Ammon's horn (tissue), 1 donor: ENCODE measurements around the gene QPCTL.
A peak's percentile ranks its signal among the peaks of the same experiment; 100 is the strongest.
"Not testable (repeated sequence)": the region's sequence is repeated elsewhere in the genome, so short reads cannot be mapped to it uniquely, and the experiment has no call there.

ENCODE experiments used
- DNase-seq: peaks from one replicate; pipeline ENCODE4 v3.0.0-alpha.2; 2016; ENCODE audit warnings: low spot score

The QPCTL gene

DNA sequence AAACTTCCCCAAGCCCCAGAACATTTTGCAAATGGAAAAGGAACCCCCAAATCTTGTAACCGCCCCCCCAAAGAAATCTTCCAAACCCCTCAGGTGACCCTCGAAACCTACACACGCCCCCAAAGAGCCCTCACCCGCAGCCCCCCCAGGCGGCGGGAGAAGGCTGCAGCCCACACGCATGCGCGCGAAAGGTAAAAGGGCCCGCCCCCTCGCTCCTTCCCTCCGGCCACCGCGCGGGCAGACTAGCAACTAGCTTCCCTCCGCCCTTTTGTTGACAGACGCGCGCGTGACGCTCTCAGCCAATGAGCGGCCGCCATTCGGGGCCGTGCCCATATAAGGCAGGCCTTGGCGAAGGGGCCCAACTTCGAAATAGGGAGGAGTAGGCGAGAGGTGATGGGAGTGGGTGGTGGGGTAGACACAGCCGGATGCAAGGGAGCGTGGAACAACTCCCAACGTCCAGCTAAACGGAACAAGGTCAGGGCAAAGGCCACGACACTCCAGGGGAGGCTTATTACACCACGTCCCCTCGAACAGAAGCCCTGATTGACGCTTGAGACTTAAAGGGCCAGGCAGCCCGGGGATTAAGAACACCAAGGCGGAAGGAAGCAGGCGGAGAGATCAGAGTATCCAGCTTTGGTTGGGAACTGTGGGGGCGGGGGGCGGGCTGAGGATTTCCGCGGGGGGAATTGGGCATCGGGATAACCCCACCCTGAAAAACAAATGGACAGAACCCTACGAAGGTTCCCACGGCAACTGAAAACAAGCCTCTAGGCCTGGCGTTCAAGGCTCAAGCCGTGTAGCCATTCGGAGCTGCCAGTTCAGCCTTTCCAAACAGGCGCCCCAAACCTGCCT, 24.9 kb downstream of the QPCTL start:
- DNase-seq, result peak; percentile 99

DNA sequence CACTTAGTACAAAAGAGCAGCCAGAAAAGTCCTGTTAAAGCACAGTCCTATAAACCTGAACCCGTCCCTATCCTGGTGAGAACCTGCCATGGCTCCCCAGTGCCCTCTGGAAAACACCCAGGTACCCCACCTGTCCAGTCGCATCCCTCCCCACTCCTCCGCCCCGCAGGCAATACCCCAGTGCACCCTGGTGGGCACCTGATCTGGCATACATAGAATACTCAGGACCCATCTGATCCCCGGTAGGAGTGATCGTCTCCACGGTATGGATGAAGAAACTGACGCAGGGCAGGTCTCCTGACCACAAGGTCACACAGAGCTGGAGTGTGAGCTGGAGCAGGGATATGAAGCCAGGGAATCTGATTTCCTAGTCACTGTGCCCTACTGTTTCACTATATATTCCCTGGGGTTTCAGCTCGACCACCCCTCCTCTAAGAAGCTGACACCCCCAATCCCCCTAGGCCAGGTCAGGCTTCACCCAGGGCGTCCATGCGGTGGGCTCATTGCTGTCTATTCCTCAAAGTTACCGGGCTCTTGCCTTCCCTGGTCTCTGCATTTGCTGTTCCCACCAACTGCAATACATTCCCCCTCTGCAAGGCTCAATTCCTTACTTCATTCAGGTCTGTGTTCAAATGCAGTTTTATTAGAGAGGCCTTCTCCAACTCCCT, 25.7 kb downstream of the QPCTL start:
- no peak for DNase-seq

DNA sequence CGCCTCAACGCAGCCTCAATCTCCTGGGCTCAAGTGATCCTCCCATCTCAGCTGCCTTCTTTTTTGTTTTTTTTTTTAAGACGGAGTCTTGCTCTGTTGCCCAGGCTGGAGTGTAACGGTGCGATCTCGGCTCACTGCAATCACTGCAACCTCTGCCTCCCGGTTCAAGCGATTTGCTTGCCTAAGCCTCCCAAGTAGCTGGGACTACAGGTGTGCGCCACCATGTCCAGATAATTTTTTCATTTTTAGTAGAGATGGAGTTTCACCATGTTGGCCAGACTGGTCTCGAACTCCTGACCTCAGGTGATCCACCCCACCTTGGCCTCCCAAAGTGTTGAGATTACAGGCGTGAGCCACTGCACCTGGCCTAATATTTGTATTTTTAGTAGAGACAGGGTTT, 27.6 kb downstream of the QPCTL start:
- DNase-seq, result not testable (repeated sequence)

DNA sequence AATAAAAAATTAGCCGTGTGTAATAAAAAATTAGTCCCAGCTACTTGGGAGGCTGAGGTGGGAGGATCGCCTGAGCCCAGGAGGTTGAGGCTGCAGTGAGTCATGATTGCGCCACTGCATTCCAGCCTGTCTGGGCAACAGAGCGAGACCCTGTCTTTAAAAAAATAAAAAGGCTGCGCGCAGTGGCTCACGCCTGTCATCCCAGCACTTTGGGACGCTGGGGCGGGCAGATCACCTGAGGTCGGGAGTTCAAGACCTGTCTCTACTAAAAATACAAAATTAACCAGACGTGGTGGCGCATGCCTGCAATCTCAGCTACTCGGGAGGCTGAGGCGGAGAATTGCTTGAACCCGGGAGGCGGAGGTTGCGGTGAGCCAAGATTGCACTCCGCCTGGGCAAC, 36.2 kb downstream of the QPCTL start:
- not testable (repeated sequence) for DNase-seq

DNA sequence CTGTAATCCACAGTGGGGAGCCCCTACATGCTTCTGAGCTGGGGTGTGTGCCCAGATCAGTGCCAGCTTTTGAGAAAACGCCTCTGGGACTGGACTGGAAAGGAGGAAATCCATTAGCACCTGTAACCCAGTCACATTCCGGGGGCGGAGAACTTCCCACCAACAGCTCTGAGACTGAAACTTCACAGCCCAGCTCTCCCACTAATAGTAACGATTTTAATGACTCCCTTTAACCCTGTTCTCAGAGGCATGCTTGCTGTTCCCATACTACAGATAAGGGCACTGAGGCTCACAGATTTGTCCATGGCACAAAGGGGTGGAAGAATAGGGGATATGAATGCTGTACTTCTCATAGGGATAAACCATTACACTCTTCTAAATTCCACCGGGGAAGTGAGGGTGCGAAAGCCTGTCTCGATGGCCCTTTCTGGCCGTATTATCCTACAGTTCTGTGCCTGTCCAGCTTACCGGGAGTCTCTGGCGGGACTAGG, 37.4 kb downstream of the QPCTL start:
- no peak for DNase-seq

DNA sequence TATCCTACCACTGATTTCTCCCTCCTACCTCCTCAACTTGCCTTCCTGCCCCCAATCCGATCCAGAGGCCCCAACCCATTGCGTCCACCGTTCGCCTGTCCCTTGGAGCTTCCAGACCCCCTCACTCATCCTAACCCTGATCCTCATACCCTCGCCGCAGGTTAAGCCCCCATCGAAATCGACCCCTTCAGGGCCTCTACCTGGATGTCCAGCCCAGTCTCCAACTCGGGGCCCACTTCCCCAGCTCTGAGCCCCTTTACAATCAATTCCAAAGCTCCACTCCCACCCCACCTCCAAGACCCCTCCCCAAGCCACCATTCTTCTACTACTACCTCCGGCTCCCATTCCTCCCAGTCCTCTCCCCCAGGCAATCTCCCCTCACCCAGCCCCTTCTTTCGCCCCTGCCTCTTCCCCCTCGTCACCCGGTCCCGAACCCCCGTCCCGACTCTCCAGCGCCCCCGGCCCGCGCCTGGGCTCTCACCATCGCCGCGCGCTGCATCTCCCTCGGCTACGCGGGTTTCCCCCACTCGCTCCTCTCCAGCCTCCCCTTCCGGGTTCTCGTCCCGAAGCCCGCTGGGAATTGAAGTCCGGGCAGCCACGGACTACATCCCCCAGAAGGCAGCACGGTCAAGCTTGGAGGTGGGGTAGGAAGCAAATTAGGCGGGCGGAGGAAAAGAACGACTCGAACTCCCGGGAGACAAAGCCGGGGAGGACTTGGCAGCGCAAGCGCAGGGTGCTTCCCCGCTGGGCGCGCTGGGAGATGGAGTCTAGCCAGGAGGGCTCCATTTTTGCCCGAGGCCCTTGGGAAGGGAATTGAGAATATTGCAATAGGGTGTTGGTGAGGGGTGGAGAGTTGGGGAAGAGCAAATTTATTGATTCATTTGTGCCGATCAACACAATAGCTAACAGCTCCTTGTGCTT, 38.2 kb downstream of the QPCTL start, which contains the start of gene FBXO46:
Gene FBXO46 (minus strand): TSS at position 529 of the 921 bp plus-strand sequence. CDS start 17,401 bp downstream, outside the sequence.
- peak; percentile 99 for DNase-seq

DNA sequence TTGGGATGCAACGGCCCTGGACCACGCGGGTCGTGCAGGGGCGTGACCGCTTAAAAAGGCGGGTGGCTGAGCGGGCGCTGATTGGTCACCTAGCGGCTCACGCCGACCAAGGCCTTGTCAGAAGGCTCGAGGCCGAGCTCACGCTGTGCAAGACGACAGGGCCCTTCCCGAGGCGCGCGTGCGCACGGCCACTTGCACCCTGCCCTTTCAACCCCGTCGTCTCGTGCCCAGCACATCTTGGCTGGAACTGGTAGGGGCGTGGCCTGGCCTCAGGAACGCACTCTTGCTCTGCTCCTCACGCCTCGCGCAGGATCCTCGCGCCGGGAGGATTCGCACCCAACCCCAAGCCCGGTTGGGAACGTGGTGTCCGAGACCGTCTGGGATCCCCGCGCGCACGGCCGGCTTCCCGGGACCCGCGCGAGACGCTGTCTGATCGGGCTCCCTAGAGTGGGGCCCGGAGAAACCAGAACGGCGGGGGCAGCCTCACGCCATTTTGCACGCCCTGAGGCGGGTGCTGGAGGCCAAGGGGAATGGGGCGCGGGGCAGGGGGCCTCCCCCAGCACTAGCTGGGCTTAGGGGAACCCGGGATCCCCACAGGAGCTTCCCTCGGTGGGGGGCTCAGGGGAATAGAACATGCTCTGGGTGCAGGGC, 40.8 kb downstream of the QPCTL start, which contains the start of gene MEIOSIN:
Gene MEIOSIN (plus strand): TSS at position 280 of the 651 bp plus-strand sequence. CDS start 1,938 bp downstream, outside the sequence.
- no peak for DNase-seq

DNA sequence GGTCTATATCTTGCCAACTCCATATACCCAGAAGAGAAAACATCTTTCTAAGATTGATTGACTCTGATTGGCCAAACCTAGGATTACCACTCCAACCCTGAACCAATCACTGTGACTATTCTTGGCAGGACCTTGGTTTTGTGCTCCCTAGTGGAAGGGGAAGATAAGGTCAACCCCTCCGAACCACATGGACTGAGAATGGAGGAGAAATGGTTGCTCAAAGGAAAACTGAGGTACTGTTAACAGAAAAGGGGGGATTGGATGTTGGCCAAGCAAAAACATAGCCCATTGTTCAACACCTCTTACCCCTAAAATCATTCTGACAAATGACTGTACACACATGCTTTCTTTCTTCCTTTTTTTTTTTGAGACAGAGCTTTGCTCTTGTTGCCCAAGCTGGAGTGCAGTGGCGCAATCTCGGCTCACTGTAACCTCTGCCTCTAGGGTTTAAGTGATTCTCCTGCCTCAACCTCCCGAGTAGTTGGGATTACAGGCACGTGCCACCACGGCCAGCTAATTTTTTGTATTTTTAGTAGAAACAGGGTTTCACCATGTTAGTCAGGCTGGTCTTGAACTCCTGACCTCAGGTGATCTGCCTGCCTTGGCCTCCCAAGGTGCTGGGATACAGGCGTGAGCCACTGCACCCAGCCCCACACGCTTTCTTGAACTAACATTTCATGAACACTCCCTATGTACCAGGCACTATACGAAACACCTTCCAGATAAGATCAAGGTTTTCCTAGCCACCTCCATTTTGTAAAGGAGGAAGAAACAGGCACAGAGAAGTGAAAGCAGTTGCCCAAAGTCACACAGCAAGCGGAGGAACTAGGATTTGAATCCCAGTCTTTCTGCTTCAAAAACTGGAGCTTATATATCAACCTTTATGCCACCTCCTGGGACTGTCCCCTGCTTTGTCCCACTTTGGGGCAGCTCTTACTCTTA, 47.3 kb downstream of the QPCTL start:
- DNase-seq, result no peak

DNA sequence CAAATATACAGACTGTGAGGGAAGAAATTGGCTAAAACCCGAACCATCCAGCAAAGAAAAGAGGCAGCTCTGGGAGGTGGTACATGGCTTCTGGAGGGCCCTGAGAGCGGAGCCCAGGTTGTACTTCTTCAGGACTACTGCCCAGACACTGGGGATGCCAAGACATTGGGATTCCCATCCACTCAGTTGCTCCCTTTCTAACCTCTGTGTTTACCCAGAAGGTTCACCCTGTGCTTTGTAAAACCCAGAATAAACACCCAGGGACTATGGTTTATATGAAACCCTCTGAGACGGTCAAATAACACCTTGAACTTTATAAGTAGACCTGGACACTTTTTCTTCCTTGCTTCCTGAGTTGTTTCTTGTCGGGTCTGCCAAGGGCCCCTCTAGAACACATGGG, 50.5 kb downstream of the QPCTL start:
- no peak for DNase-seq

DNA sequence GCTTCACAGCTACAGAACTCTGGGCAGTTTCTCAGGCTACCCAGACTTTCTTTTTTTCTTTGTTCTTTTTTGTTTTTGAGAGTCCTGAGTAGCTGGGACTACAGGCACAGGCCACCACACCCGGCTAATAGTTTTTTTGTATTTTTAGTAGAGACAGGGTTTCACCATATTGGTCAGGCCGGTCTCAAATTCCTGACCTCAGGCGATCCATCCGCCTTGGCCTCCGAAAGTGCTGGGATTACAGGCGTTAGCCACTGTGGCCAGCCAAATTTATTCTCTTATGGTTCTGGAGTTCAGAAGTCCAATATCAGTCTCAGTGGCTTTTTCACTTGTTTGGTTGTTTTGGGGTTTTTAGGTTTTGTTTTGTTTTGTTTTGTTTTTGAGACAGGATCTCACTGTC, 53.1 kb downstream of the QPCTL start:
- DNase-seq, result no peak

DNA sequence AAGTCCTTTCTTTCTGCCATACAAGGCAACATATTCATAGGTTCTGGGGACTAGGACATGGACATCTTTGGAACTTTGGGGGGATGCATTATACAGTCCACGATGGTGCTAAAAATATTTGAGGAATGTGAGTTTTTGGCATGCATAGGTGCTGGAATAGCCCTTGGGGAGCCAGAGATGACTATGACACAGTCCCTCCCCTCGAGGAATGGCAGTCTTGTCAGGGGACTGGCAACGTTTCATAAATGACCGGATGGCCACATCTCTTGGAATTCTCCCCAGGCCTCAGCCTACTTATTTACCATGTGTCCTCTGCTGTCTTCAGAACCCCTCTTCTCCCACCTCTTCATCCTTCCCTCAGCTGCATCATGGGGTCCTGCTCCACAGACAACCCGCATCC, 54.4 kb downstream of the QPCTL start:
- DNase-seq, result no peak

DNA sequence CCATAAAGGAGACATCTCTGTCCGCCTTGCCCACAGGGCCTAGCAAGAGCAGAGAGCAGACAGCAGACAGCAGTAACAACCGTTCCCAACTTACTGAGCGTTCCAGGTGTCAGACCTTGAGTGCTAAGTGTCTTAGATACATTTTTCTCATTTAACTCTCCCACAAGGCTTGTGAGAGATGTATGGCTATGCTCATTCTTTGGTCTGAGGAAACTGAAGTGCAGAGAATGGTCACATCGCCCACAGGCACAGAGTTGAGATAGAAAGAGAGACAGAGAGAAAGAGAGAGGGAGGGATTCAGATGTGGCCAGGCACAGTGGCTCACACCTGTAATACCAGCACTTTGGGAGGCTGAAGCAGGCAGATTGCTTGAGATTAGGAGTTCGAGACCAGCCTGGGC, 55.0 kb downstream of the QPCTL start:
- no peak for DNase-seq

DNA sequence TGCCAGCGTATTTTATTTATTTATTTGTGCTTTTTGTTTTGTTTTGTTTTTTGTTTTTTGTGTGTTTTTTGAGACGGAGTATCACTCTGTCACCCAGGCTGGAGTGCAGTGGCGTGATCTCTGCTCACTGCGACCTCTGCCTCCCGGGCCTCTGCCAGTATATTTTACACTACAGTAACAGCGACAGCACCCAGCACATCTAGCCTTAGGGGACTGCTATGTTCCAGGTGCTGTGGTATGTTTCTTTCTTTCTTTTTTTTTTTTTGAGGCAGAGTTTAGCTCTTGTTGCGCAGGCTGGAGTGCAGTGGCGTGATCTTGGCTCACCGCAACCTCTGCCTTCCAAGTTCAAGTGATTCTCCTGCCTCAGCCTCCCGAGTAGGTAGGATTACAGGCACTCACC, 59.0 kb downstream of the QPCTL start:
- not testable (repeated sequence) for DNase-seq

DNA sequence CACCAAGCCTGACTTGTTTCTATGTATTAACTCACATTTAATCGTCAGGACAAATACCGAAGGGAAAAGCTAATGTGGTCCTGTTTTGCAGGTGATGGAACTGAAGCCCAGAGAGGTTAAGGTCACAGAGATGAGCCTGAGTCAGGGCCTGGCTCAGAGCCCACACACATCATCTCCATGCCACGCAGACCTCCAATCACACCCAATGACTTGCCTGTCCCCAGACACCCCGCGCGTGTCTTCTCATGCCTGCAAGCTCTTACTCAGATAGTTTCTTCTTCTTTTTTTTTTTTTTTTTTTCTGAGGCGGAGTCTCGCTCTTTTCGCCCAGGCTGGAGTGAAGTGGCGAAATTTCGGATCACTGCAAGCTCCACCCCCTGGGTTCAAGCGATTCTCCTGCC, 60.2 kb downstream of the QPCTL start:
- no peak for DNase-seq

DNA sequence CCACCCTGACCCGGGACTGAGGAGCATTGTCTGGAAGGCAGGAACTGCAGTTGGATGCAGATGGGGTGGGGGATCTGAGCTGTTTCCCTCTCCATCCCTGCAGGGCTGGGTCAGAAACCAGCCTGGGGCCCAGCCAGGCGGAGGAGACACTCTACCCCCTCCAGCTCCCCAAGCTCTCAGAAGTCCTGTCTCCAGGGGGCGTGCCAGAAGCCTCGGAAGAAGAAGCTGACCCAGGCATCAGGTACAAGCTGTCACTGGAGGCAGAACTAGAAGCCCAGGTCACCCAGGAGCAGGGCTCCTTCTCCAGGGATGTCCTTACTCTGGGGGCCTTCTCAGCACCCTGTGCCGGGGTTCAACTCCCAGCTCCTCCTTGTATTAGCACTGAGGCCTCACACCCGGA, 61.1 kb downstream of the QPCTL start:
- DNase-seq, result no peak
